Endodermal cell (in vitro differentiated cells): ENCODE measurements around the gene ECE1. TPM values are rescaled to one million over a fixed set of nuclear protein-coding genes. Genes with fewer than 3 reads are reported as not detected.

Experiments used
- DNase-seq: peaks from one replicate; pipeline ENCODE4 v3.0.0-alpha.2; 2017
- H3K27ac ChIP-seq: 2 replicates; pipeline ENCODE4 v1.5.1; 2013; ENCODE audit warnings: mild to moderate bottlenecking, low read depth, low read length, moderate library complexity
- H3K27me3 ChIP-seq: 2 replicates; pipeline ENCODE4 v1.6.1; 2013; ENCODE audit warnings: mild to moderate bottlenecking, low read length, moderate library complexity; ENCODE audit not compliant: insufficient read depth, control insufficient read depth, poor library complexity, severe bottlenecking
- H3K36me3 ChIP-seq: 2 replicates; pipeline ENCODE4 v1.7.0; 2013; ENCODE audit warnings: mild to moderate bottlenecking, low read length, moderate library complexity; ENCODE audit not compliant: control insufficient read depth, insufficient read depth
- H3K4me1 ChIP-seq: one replicate; pipeline ENCODE4 v1.7.0; 2013; ENCODE audit warnings: low read length; ENCODE audit not compliant: control insufficient read depth, insufficient read depth
- H3K4me3 ChIP-seq: 2 replicates; pipeline ENCODE4 v1.5.1; 2013; ENCODE audit warnings: mild to moderate bottlenecking, low read length, moderate library complexity
- H3K9ac ChIP-seq: 2 replicates; pipeline ENCODE4 v1.6.1; 2013; ENCODE audit warnings: mild to moderate bottlenecking, low read length, moderate library complexity; ENCODE audit not compliant: poor library complexity, severe bottlenecking; ENCODE audit errors: extremely low read depth
- H3K9me3 ChIP-seq: 2 replicates; pipeline ENCODE4 v1.6.1; 2013; ENCODE audit warnings: mild to moderate bottlenecking, low read length, moderate library complexity; ENCODE audit not compliant: control insufficient read depth
- H3K27ac Mint-ChIP-seq: 2 replicates; pipeline ENCODE4 v1.8.0; 2020; ENCODE audit warnings: mixed read lengths
- H3K27me3 Mint-ChIP-seq: 2 replicates; pipeline ENCODE4 v1.8.0; 2021; ENCODE audit warnings: mild to moderate bottlenecking, mixed read lengths; ENCODE audit not compliant: insufficient read depth
- H3K36me3 Mint-ChIP-seq: 2 replicates; pipeline ENCODE4 v1.8.0; 2020; ENCODE audit warnings: low read depth, mixed read lengths
- H3K4me1 Mint-ChIP-seq: 2 replicates; pipeline ENCODE4 v1.8.0; 2020; ENCODE audit warnings: mixed read lengths
- H3K4me3 Mint-ChIP-seq: 2 replicates; pipeline ENCODE4 v1.8.0; 2020; ENCODE audit warnings: mild to moderate bottlenecking, moderate library complexity, mixed read lengths
- H3K9me3 Mint-ChIP-seq: 2 replicates; pipeline ENCODE4 v1.8.0; 2020; ENCODE audit warnings: mild to moderate bottlenecking, mixed read lengths
- CTCF ChIP-seq: fragments of 200-600 bp; sonication (generic); conservative IDR thresholded peaks from 2 replicates; pipeline ENCODE4 v1.5.0; 2021; ENCODE audit warnings: antibody characterized with exemption, mild to moderate bottlenecking
- WGBS, 2 experiments: methylation state at CpG; one replicate each; pipeline versions ENCODE4 v1.1.5 to v1.1.7; 2013; ENCODE audit warnings: missing lambda C conversion rate in 2 of 2, mixed read lengths in 1 of 2; ENCODE audit not compliant: insufficient coverage in 1 of 2, insufficient read length in 1 of 2; 5-methylcytosine and 5-hydroxymethylcytosine counted together
- total RNA-seq, 2 donors: library from RNA; stranded (reverse); fragmentation: NEBNext Ultra II Directional in 1 of 2; extraction: Animal tissue kit (Norgen Biotek cat#: 25700) in 1 of 2; gene quantifications; 2 replicates in 1 of 2; 3 replicates in 1 of 2; pipeline ENCODE4 v1.2.1, GENCODE V29; 2021

The ECE1 gene
- total RNA-seq, 2 donors from 2014 or later = 47.8 to 57.9 TPM

GRCh38 chr1:21338573-21339355 lies 48.5 kb upstream of the ECE1 start:
- H3K4me1 Mint-ChIP-seq = peaks cover 67% of the 10 kb centered on the region
- no peak overlapping the region for H3K9ac ChIP-seq
- H3K27ac Mint-ChIP-seq = peak overlapping the region; percentile 82
- peak; percentile 82 for DNase-seq
- H3K27me3 ChIP-seq = no peaks in the 10 kb centered on the region
- no peaks in the 10 kb centered on the region for H3K36me3 ChIP-seq
- H3K27ac ChIP-seq = no peak overlapping the region
- no peak overlapping the region for H3K4me3 Mint-ChIP-seq
- peaks cover 3% of the 10 kb centered on the region for H3K36me3 Mint-ChIP-seq
- TF ChIP-seq CTCF = no peak
- 85 to 90% methylated on average over 9 to 10 of the region's 10 CpGs for WGBS, 2 experiments
- no peak overlapping the region for H3K4me3 ChIP-seq
- H3K4me1 ChIP-seq = peaks cover 31% of the 10 kb centered on the region
- peaks cover 10% of the 10 kb centered on the region for H3K27me3 Mint-ChIP-seq
- H3K9me3 ChIP-seq = no peaks in the 10 kb centered on the region
- no peaks in the 10 kb centered on the region for H3K9me3 Mint-ChIP-seq

DNA sequence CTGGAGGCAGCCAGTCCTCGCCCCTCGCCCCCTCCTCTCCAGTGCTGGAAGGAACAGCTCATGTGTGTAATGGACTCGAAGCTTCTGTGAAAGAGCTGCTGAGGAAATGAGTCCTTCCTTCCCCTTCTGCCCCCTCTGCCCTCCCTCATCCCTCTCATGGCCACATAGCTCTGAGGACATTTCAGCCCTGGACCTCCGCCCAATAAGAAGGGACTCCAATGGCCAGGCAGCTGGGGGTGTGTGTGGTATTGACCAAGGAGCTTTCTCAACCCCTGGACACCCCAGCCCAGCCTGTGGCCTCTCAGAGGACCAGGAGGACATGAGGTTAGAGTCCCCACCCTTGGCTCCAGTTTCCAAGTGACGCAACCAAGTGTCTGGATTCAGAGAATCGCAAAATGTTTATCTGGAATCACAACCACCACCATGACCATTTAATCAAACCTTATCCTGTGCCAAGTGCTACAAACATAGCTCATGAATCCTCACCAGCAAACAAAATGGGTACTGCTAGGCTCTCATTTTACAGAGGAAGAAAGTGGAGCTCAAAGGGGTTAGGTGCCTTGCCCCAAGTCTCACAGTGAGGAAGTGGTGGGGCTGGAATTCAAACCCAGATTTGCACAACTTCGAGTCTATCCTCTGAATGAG lies 47.8 kb upstream of the ECE1 start:
- Mint-ChIP-seq H3K4me1 (peaks cover 61% of the 10 kb centered on the region), H3K27ac (peak overlapping the region; percentile 64), H3K27me3 (peaks cover 4% of the 10 kb centered on the region), H3K36me3 (peaks cover 3% of the 10 kb centered on the region), H3K9me3 (no peaks in the 10 kb centered on the region), H3K4me3 (no peak overlapping the region)
- Histone ChIP-seq H3K4me3 (no peak overlapping the region), H3K27ac (no peak overlapping the region), H3K27me3 (no peaks in the 10 kb centered on the region), H3K4me1 (peaks cover 26% of the 10 kb centered on the region), H3K36me3 (no peaks in the 10 kb centered on the region), H3K9ac (no peak overlapping the region), H3K9me3 (no peaks in the 10 kb centered on the region)
- 93 to 95% methylated on average over 3 to 7 of the region's 7 CpGs for WGBS, 2 experiments
- no peak for DNase-seq
- no peak for TF ChIP-seq CTCF

DNA sequence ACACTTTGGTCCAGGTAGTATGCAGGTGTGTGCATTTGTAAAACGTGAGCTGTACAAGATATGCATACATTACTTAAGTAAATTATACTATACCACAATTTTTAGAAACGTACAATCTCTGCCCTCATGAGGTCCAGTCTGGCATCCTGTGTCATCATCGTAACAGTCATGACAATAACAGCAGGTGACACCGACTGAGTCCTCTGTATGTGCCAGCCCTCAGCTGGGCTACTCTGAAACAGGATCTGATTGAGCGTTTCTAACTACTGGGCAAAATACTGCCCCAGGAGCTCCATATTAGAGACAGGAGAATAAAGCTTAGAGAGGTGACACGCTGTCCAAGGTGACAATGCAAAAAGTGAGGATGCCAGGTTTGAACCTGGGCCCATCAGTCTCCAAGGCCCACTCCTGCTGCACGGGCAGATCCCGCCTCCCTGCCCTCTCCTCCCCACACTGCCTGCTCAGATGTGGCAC lies 47.2 kb upstream of the ECE1 start:
- DNase-seq = no peak
- peaks cover 3% of the 10 kb centered on the region for H3K36me3 Mint-ChIP-seq
- H3K27me3 Mint-ChIP-seq = no peaks in the 10 kb centered on the region
- no peak for TF ChIP-seq CTCF
- no peak overlapping the region for H3K9ac ChIP-seq
- no peaks in the 10 kb centered on the region for H3K27me3 ChIP-seq
- H3K4me1 ChIP-seq = peaks cover 24% of the 10 kb centered on the region
- H3K27ac ChIP-seq = no peak overlapping the region
- H3K36me3 ChIP-seq = no peaks in the 10 kb centered on the region
- no peak overlapping the region for H3K4me3 ChIP-seq
- H3K4me1 Mint-ChIP-seq = peaks cover 60% of the 10 kb centered on the region
- WGBS, 2 experiments = 89 to 90% methylated on average over 5 to 8 of the region's 8 CpGs
- no peak overlapping the region for H3K4me3 Mint-ChIP-seq
- peak overlapping the region; percentile 64 for H3K27ac Mint-ChIP-seq
- no peaks in the 10 kb centered on the region for H3K9me3 ChIP-seq
- no peaks in the 10 kb centered on the region for H3K9me3 Mint-ChIP-seq
